Lung microvascular endothelial cell (primary cell): ENCODE data around the gene OR5T1. TPM values are rescaled to one million over a fixed set of nuclear protein-coding genes. Genes with fewer than 3 reads are reported as not detected.

Experiments
- DNase-seq, 2 donors: peaks; one replicate each; pipeline versions ENCODE4 v3.0.0 to v3.0.0-alpha.2; 2010; ENCODE audit warnings: low read depth in 2 of 2
- total RNA-seq: library from RNA; depleted of rRNA; stranded (reverse); fragments of >200 nt; gene quantifications from 2 replicates; pipeline ENCODE4 v1.2.1, GENCODE V29; 2014

OR5T1 gene
- total RNA-seq: not detected in 2 replicates

- DNase-seq: no peak
Observed at GRCh38 chr11:56273854-56274253, at the start of gene OR5T1. OR5T1 (plus strand) TSS chr11:56274154; CDS start chr11:56275639, 1,485 bp downstream.

- DNase-seq: no peak
Observed at GRCh38 chr11:56234155-56234554, 39.8 kb upstream of the OR5T1 start, which contains the start of gene OR5T2. OR5T2 (minus strand) TSS chr11:56234255; CDS start chr11:56233062, 1,193 bp downstream.

DNA sequence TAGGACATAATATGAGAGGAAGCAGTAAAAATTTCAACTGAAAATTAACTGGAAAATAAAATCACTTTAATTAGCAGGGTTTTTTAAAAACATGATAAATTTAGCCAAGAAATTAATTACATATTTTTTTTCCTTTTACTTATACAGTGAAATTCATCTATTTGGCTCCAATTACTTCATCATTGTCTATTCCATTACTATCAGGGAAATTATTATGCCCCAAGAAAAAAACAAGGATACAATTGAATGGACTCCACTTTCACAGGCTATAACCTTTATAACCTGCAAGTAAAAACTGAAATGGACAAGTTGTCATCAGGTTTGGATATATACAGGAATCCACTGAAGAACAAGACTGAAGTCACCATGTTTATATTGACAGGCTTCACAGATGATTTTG is 22.0 kb upstream of the OR5T1 start, which contains the start of gene OR5T3:
Gene OR5T3 (plus strand): TSS at position 301 of the 400 bp plus-strand sequence. CDS start 0 bp downstream, at position 301.
- no peak for DNase-seq

DNA sequence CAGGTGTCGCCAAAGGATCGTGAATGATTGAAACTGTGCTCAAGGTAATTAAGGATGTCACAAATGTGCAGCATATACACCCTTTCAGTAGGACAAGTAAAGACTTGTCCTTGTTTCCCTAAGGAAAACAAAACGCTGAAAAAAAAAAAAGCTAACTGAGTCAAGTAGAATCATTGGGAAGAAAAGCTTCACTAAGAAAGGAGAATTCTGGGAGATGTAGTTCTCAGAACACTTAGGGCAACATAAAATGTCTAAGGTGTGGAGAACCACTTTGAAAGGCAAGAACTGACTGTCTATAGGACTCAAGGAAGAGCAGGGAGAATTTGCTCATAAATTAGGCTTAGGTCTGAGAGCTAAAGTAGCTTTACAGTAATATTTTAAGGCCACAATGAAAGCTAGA is 2.9 kb upstream of the OR5T1 start:
- no peak for DNase-seq

GRCh38 chr11:56292154-56292553 is 18.2 kb downstream of the OR5T1 start, which contains the start of gene OR8H1:
OR8H1 (minus strand) TSS chr11:56292254; CDS start chr11:56291062, 1,192 bp downstream.
- no peak for DNase-seq

DNA sequence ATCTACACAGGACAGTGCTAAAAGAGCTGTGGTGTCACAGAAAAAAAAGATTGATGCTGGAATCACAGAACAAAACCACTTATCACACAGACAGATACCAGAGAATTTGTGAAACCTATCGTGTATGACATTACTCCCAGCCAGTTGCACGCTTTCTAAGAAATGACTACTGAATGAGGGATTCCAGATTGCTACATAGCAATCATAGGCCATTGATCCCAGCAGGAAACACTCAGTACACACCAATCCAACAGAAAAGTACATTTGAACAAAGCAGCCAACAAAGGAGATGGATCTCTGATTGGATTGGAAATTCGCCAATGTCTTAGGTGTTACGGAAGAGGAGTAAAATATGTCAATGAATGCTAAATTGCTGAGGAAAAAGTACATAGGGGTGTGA is 22.9 kb downstream of the OR5T1 start:
- DNase-seq: no peak

DNA sequence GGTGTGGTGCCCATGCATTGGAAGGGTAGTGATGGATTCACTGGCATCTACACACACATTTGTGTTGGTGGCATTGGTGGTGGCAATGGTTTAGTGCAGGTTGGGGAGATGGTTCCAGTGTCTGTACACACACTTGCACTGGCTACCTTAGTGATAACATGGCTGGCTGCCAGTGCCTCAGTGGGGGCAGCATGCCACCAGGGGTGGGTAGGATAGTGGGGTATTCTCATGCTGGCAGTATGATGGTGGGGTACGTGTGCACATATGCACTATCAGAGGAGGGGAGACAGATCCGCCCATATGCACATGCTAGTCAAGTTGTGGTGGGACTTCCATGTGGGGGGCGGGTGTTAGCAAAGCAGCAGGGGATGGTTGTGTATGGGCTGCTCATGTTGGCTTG is 33.9 kb downstream of the OR5T1 start:
- no peak for DNase-seq

DNA sequence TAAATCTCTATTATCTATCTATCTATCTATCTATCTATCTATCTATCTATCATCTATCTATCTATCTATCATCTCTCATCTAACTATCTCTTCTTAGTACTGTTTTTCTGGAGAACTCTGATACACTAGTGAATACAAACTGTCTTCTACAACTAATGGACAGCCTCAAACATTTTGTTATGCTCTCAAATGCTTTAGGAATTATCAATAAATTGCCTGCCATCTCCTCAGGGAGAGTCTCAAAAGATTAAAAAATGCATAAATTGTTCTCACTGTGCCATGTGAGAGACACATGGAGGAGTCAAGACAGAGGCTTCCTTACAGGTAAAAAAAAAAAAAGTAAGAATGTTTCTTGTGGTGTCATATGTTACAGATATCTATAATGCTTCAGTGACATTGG is 40.9 kb downstream of the OR5T1 start, which contains the start of gene OR8K3:
Gene OR8K3 (plus strand): TSS at position 301 of the 400 bp plus-strand sequence. CDS start 3,163 bp downstream, outside the sequence.
- no peak for DNase-seq

Other genes with a start within 250 kb of the OR5T1 start
- gene OR5AS1, start 246.5 kb upstream of the OR5T1 start, total RNA-seq: not detected in 2 replicates
- gene OR8I2, start 180.8 kb upstream of the OR5T1 start, total RNA-seq: not detected in 2 replicates
- gene OR8H2, start 170.5 kb upstream of the OR5T1 start, total RNA-seq: not detected in 2 replicates
- gene OR8H3, start 151.8 kb upstream of the OR5T1 start, total RNA-seq: not detected in 2 replicates
- not detected in 2 replicates for gene OR8J3, start 134.0 kb upstream of the OR5T1 start, total RNA-seq
- not detected in 2 replicates for gene OR8K5, start 113.8 kb upstream of the OR5T1 start, total RNA-seq
- gene OR5J2, start 97.5 kb upstream of the OR5T1 start, total RNA-seq: not detected in 2 replicates
- gene OR5T2, start 39.9 kb upstream of the OR5T1 start, total RNA-seq: not detected in 2 replicates
- gene OR5T3, start 21.9 kb upstream of the OR5T1 start, total RNA-seq: not detected in 2 replicates
- gene OR8H1, start 18.1 kb downstream of the OR5T1 start, total RNA-seq: not detected in 2 replicates
- gene OR8K3, start 41.0 kb downstream of the OR5T1 start, total RNA-seq: not detected in 2 replicates
- not detected in 2 replicates for gene OR8K1, start 71.9 kb downstream of the OR5T1 start, total RNA-seq
- gene OR8J1, start 80.1 kb downstream of the OR5T1 start, total RNA-seq: not detected in 2 replicates
- gene OR8U1, start 101.5 kb downstream of the OR5T1 start, total RNA-seq: not detected in 2 replicates
- not detected in 2 replicates for gene OR5AL1, start 138.5 kb downstream of the OR5T1 start, total RNA-seq
- gene OR5M3, start 199.2 kb downstream of the OR5T1 start, total RNA-seq: not detected in 2 replicates
- not detected in 2 replicates for gene OR5M8, start 217.2 kb downstream of the OR5T1 start, total RNA-seq